ENCODE results near the gene IGF2BP3. TPM values are rescaled to one million over a fixed set of nuclear protein-coding genes. Genes with fewer than 3 reads are reported as not detected.

The IGF2BP3 gene
- total RNA-seq, 1 experiment from 2014 or later: 120 TPM

GRCh38 chr7:23357190-23358093, 112.8 kb downstream of the IGF2BP3 start:
- H3K27ac ChIP-seq (ENCODE audit: low read length): peak overlapping the region; percentile 20; the same call in 1 of the 2 replicates
- no peak overlapping the region for H3K4me2 ChIP-seq (ENCODE audit: low read depth, low read length, poor library complexity, severe bottlenecking)
- no peak overlapping the region for H3K4me3 ChIP-seq (ENCODE audit: low read length)
- H4K20me1 ChIP-seq (ENCODE audit: insufficient read depth, low read depth, low read length): no peaks in the 10 kb centered on the region
- H3K9ac ChIP-seq (ENCODE audit: low read length): peak overlapping the region; percentile 14; the same call in 1 of the 2 replicates
- peaks cover 21% of the 10 kb centered on the region for H3K36me3 ChIP-seq (ENCODE audit: insufficient read depth, low read length)
- peaks cover 88% of the 10 kb centered on the region for H3K79me2 ChIP-seq (ENCODE audit: low read length)
- peak; percentile 80 for DNase-seq
- H3K9me2 ChIP-seq (replicated peaks; ENCODE audit: insufficient read depth, low read length): no peaks in the 10 kb centered on the region
- H3K4me1 ChIP-seq (ENCODE audit: low read length): peaks cover 60% of the 10 kb centered on the region
- H2AFZ ChIP-seq (ENCODE audit: low read length): no peak overlapping the region
- no peaks in the 10 kb centered on the region for H3K9me3 ChIP-seq (ENCODE audit: low read length)
- H3K27me3 ChIP-seq (ENCODE audit: low read length): no peaks in the 10 kb centered on the region

GRCh38 chr7:23356726-23357125, 113.6 kb downstream of the IGF2BP3 start:
- no peaks in the 10 kb centered on the region for H3K27me3 ChIP-seq (ENCODE audit: low read length)
- H3K4me1 ChIP-seq (ENCODE audit: low read length): peaks cover 61% of the 10 kb centered on the region
- H3K79me2 ChIP-seq (ENCODE audit: low read length): peaks cover 87% of the 10 kb centered on the region
- H3K36me3 ChIP-seq (ENCODE audit: insufficient read depth, low read length): peaks cover 16% of the 10 kb centered on the region; the same call in 1 of the 2 replicates
- no peaks in the 10 kb centered on the region for H4K20me1 ChIP-seq (ENCODE audit: insufficient read depth, low read depth, low read length)
- H3K9me2 ChIP-seq (replicated peaks; ENCODE audit: insufficient read depth, low read length): no peaks in the 10 kb centered on the region
- no peak overlapping the region for H3K4me3 ChIP-seq (ENCODE audit: low read length)
- no peak for DNase-seq
- H3K4me2 ChIP-seq (ENCODE audit: low read depth, low read length, poor library complexity, severe bottlenecking): no peak overlapping the region
- no peak overlapping the region for H2AFZ ChIP-seq (ENCODE audit: low read length)
- H3K9ac ChIP-seq (ENCODE audit: low read length): no peak overlapping the region
- H3K27ac ChIP-seq (ENCODE audit: low read length): no peak overlapping the region
- no peaks in the 10 kb centered on the region for H3K9me3 ChIP-seq (ENCODE audit: low read length)

GRCh38 chr7:23356168-23356567, 114.1 kb downstream of the IGF2BP3 start:
- Histone ChIP-seq H4K20me1 (ENCODE audit: insufficient read depth, low read depth, low read length) (no peaks in the 10 kb centered on the region), H3K4me2 (ENCODE audit: low read depth, low read length, poor library complexity, severe bottlenecking) (no peak overlapping the region), H3K79me2 (ENCODE audit: low read length) (peaks cover 84% of the 10 kb centered on the region), H3K27ac (ENCODE audit: low read length) (no peak overlapping the region), H3K4me1 (ENCODE audit: low read length) (peaks cover 63% of the 10 kb centered on the region), H3K36me3 (ENCODE audit: insufficient read depth, low read length) (peaks cover 14% of the 10 kb centered on the region; the same call in 1 of the 2 replicates), H3K9me3 (ENCODE audit: low read length) (no peaks in the 10 kb centered on the region), H3K27me3 (ENCODE audit: low read length) (no peaks in the 10 kb centered on the region), H2AFZ (ENCODE audit: low read length) (no peak overlapping the region), H3K9ac (ENCODE audit: low read length) (no peak overlapping the region), H3K9me2 (replicated peaks; ENCODE audit: insufficient read depth, low read length) (no peaks in the 10 kb centered on the region), H3K4me3 (ENCODE audit: low read length) (no peak overlapping the region)
- DNase-seq: no peak

GRCh38 chr7:23353172-23353571, 117.1 kb downstream of the IGF2BP3 start:
- Histone ChIP-seq H3K9me2 (replicated peaks; ENCODE audit: insufficient read depth, low read length) (no peaks in the 10 kb centered on the region), H3K4me1 (ENCODE audit: low read length) (peaks cover 59% of the 10 kb centered on the region), H3K9me3 (ENCODE audit: low read length) (no peaks in the 10 kb centered on the region), H3K36me3 (ENCODE audit: insufficient read depth, low read length) (peaks cover 23% of the 10 kb centered on the region), H3K9ac (ENCODE audit: low read length) (no peak overlapping the region), H3K4me3 (ENCODE audit: low read length) (no peak overlapping the region), H2AFZ (ENCODE audit: low read length) (no peak overlapping the region), H3K27me3 (ENCODE audit: low read length) (no peaks in the 10 kb centered on the region), H3K27ac (ENCODE audit: low read length) (no peak overlapping the region), H3K79me2 (ENCODE audit: low read length) (peaks cover 76% of the 10 kb centered on the region), H3K4me2 (ENCODE audit: low read depth, low read length, poor library complexity, severe bottlenecking) (no peak overlapping the region), H4K20me1 (ENCODE audit: insufficient read depth, low read depth, low read length) (no peaks in the 10 kb centered on the region)
- DNase-seq: no peak

GRCh38 chr7:23350466-23350865, 119.8 kb downstream of the IGF2BP3 start:
- Histone ChIP-seq H3K9me3 (ENCODE audit: low read length) (no peaks in the 10 kb centered on the region), H3K9ac (ENCODE audit: low read length) (no peak overlapping the region), H3K79me2 (ENCODE audit: low read length) (peaks cover 53% of the 10 kb centered on the region), H3K4me3 (ENCODE audit: low read length) (no peak overlapping the region), H3K4me1 (ENCODE audit: low read length) (peaks cover 39% of the 10 kb centered on the region), H4K20me1 (ENCODE audit: insufficient read depth, low read depth, low read length) (no peaks in the 10 kb centered on the region), H3K9me2 (replicated peaks; ENCODE audit: insufficient read depth, low read length) (no peaks in the 10 kb centered on the region), H3K27ac (ENCODE audit: low read length) (no peak overlapping the region), H3K4me2 (ENCODE audit: low read depth, low read length, poor library complexity, severe bottlenecking) (no peak overlapping the region), H2AFZ (ENCODE audit: low read length) (no peak overlapping the region), H3K27me3 (ENCODE audit: low read length) (no peaks in the 10 kb centered on the region), H3K36me3 (ENCODE audit: insufficient read depth, low read length) (peaks cover 44% of the 10 kb centered on the region)
- no peak for DNase-seq

- Histone ChIP-seq H3K27ac (ENCODE audit: low read length) (no peak overlapping the region), H2AFZ (ENCODE audit: low read length) (no peak overlapping the region), H3K9ac (ENCODE audit: low read length) (no peak overlapping the region), H4K20me1 (ENCODE audit: insufficient read depth, low read depth, low read length) (no peaks in the 10 kb centered on the region), H3K9me3 (ENCODE audit: low read length) (no peaks in the 10 kb centered on the region), H3K36me3 (ENCODE audit: insufficient read depth, low read length) (peaks cover 52% of the 10 kb centered on the region), H3K4me1 (ENCODE audit: low read length) (peaks cover 31% of the 10 kb centered on the region), H3K27me3 (ENCODE audit: low read length) (no peaks in the 10 kb centered on the region), H3K79me2 (ENCODE audit: low read length) (peaks cover 49% of the 10 kb centered on the region), H3K4me2 (ENCODE audit: low read depth, low read length, poor library complexity, severe bottlenecking) (no peak overlapping the region), H3K4me3 (ENCODE audit: low read length) (no peak overlapping the region), H3K9me2 (replicated peaks; ENCODE audit: insufficient read depth, low read length) (no peaks in the 10 kb centered on the region)
- no peak for DNase-seq
Observed at GRCh38 chr7:23349484-23350157, 120.7 kb downstream of the IGF2BP3 start.

GRCh38 chr7:23347682-23348180, 122.6 kb downstream of the IGF2BP3 start:
- Histone ChIP-seq H3K27me3 (ENCODE audit: low read length) (no peaks in the 10 kb centered on the region), H3K4me2 (ENCODE audit: low read depth, low read length, poor library complexity, severe bottlenecking) (no peak overlapping the region), H3K27ac (ENCODE audit: low read length) (no peak overlapping the region), H3K4me1 (ENCODE audit: low read length) (peaks cover 12% of the 10 kb centered on the region; the same call in 1 of the 2 replicates), H3K79me2 (ENCODE audit: low read length) (peaks cover 38% of the 10 kb centered on the region), H3K9me3 (ENCODE audit: low read length) (no peaks in the 10 kb centered on the region), H2AFZ (ENCODE audit: low read length) (no peak overlapping the region), H3K9ac (ENCODE audit: low read length) (no peak overlapping the region), H4K20me1 (ENCODE audit: insufficient read depth, low read depth, low read length) (no peaks in the 10 kb centered on the region), H3K9me2 (replicated peaks; ENCODE audit: insufficient read depth, low read length) (no peaks in the 10 kb centered on the region), H3K36me3 (ENCODE audit: insufficient read depth, low read length) (peaks cover 71% of the 10 kb centered on the region), H3K4me3 (ENCODE audit: low read length) (no peak overlapping the region)
- DNase-seq: no peak

Measured in Karpas-422 (cell line).